Loucy (cell line): ENCODE data around the gene HEPHL1.

Experiments
- EZH2phosphoT487 ChIP-seq: fragments of 200-600 bp; IDR thresholded peaks from 2 replicates; pipeline ENCODE4 v1.6.1; 2018; ENCODE audit warnings: antibody characterized with exemption, mild to moderate bottlenecking, moderate library complexity, borderline replicate concordance
- TF ChIP-seq, protein P1 (sequence below): fragments of 200-600 bp; sonication (generic); conservative IDR thresholded peaks from 2 replicates; pipeline ENCODE4 v1.5.1; 2014; ENCODE audit warnings: mild to moderate bottlenecking, antibody characterized with exemption, low read length

DNA sequence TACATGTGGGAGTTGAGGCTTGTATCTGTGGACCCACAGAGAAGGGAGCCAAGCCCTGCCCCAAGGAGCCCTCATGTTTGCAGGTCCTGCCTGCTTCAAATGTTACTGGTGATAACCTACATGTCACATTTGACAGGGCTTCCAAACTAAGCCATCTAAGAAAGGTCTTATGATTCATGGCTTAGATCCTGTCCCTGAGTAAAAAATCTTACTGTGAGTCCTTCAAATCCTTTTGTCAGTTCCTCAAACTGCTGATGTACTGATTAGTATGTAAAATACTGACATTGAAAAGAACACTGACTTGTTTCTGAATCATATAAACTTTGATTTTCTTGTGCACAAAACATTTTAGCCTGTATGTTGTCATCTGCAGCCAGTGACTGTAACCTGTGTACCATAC, 106.5 kb downstream of the HEPHL1 start:
- TF ChIP-seq, protein P1, sequence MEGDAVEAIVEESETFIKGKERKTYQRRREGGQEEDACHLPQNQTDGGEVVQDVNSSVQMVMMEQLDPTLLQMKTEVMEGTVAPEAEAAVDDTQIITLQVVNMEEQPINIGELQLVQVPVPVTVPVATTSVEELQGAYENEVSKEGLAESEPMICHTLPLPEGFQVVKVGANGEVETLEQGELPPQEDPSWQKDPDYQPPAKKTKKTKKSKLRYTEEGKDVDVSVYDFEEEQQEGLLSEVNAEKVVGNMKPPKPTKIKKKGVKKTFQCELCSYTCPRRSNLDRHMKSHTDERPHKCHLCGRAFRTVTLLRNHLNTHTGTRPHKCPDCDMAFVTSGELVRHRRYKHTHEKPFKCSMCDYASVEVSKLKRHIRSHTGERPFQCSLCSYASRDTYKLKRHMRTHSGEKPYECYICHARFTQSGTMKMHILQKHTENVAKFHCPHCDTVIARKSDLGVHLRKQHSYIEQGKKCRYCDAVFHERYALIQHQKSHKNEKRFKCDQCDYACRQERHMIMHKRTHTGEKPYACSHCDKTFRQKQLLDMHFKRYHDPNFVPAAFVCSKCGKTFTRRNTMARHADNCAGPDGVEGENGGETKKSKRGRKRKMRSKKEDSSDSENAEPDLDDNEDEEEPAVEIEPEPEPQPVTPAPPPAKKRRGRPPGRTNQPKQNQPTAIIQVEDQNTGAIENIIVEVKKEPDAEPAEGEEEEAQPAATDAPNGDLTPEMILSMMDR = no peak
- TF ChIP-seq EZH2phosphoT487 = no peak
